GM18858 (cell line): Measurements from ENCODE around the gene PGLYRP2.
"Not testable (repeated sequence)": the region's sequence is repeated elsewhere in the genome, so short reads cannot be mapped to it uniquely, and the experiment has no call there.

ENCODE experiments used
- ATAC-seq: cut with Tn5 transposase; IDR thresholded peaks from one replicate; pipeline ENCODE4 v1.9.1; 2021; ENCODE audit not compliant: unreplicated experiment

The PGLYRP2 gene

DNA sequence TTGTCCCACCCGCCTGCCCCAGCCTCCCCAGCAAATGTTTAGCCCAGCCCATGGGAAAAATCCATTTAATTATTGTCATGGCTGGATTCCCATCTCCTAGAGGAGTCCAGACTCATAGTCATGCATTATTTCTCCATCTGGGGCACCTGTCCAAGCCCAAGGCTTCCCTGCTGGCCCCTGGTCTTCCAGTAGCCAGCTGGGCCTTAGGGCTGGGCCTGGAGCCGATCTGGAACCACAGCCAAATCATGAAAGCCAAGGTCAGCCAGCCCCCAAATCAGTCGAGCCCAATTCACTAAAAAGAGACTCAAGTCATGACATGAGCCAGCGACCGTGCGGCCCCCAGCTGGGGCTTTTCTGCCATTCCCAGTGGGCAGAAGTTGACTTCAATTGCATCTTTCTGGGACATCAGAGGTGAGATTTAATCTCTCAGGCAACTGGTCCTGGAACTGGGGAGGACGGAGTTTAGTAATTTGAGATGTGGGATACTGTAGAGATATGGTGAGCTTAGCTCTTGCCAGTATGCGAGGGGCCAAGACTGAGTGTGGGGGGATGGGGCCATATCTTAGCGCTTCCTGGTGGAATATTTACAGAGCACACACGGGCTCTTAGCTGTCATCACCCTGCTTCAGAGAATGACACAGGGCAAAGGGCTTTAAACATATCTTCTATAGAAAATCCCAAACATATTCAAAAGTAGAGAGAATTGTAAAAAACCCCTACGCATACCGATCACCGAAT lies 9.4 kb upstream of the PGLYRP2 start:
- no peak for ATAC-seq

DNA sequence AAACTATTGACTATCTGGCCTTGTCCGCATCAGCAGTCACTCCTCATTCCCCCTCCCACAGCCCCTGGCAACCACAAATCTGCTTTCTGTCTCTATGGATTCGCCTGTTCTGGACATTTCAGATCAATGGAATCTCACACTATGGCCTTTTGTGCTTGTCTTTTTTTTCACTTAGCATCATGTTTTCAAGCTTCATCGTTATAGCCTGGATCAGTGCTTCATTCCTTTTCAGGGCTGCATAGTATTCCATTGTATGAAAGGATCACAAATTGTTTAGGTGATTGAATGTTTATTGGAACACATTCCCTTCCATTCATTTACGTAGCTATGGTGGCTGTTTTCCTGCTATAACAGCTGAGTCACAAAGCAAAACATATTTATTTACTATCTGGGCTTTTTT lies 7.7 kb upstream of the PGLYRP2 start:
- ATAC-seq = no peak

DNA sequence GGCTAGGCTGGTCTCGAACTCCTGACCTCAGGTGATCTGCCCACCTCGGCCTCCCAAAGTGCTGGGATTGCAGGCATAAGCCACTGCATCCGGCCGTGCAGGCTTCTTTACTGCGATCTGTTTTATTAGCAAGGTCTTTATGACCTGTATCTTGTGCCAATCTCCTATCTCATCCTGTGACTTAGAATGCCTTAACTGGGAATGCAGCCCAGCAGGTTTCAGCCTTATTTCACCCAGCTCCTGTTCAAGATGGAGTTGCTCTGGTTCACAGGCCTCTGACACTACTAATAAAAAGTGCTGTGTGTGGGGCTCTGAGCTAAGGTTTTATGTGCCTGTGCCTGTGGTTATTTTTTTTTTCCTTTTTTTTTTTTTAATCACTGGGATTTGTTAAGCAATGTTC lies 6.5 kb upstream of the PGLYRP2 start:
- not testable (repeated sequence) for ATAC-seq

DNA sequence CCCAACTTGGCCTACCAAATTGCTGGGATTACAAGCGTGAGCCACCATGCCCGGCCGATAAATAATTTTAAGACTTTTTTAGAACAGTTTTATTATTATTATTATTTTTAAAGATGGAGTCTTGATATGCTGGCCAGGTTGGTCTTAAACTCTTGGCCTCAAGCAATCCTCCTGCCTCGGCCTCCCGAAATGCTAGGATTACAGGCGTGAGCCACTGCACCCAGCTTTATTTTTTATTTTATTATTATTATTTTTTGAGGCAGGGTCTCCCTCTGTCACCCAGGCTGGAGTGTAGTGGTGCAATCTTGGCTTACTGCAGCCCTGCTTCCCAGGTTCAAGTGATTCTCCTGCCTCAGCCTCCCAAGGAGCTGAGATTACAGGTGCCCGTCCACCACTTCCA lies 1.7 kb upstream of the PGLYRP2 start:
- ATAC-seq = not testable (repeated sequence)

DNA sequence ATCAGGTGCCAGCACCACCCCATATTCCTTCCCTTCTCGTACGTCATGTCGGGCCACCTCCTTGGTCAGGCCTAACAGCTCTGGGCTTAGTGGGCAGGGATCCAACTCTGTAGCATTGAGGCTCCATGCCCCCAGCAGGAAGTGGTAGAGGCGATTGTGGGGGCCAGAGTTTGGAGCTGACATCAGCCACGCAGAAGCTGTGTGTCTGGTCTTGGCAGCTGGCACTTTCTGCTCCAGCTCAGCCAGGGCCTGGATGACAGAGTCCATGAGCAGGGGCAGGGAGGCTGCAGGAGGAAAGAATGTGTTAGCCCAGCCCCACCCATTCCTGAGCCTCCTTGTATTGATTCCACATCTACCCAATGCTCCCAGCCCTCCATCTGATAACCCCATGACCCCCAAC lies 3.0 kb downstream of the PGLYRP2 start:
- ATAC-seq = no peak

DNA sequence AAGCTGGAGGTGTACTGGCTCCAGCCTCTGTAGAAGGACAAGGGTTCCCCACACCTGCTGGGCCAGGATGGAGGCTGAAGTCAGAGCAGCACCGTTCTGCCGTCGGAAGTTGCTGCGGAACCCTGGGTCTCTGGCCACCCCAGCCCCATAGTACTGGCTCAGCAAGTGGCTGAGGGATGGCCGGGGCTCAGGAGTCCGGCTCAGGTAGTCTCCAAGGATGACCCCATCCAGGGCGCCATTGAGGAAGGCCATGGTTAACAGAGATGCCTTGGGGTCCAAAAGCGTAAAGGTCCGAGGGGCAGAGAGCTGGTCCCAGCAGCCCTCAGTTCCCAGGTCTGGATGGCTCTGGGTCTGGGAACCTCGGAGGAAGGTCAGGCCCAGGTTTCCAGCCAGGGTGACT lies 3.7 kb downstream of the PGLYRP2 start:
- ATAC-seq = no peak

DNA sequence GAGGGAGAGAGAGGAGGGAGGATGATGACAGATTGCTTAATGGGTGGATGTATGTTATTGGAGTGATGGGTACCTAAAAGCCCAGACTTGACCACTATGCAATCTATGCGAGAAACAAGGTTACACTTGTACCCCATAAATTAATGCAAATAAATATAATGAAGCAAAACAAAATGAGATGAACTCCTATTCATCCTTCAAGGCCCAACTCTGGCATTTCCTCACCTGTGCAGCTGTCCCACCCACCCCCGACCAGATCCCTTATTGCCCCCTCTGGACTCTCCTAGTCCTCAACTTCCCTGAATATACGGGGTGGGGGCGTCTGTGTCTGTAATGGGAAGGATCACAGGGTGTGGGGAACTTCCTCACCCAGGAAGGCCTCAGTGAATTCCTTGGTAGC lies 4.1 kb downstream of the PGLYRP2 start:
- no peak for ATAC-seq

DNA sequence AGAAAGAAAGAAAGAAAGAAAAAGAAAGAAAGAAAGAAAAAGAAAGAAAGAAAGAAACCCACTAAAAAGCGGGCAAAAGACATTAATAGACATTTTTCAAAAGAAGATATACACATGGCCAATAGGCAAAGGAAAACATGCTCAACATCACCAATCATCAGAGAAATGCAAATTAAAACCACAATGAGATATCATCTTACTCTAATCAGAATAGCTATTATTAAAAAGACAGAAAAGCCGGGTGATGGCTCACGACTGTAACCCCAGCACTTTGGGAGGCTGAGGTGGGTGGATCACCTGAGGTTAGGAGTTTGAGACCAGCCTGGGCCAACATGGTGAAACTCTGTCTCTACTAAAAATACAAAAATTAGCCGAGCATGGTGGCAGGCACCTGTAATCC lies 5.5 kb downstream of the PGLYRP2 start:
- ATAC-seq = not testable (repeated sequence)

DNA sequence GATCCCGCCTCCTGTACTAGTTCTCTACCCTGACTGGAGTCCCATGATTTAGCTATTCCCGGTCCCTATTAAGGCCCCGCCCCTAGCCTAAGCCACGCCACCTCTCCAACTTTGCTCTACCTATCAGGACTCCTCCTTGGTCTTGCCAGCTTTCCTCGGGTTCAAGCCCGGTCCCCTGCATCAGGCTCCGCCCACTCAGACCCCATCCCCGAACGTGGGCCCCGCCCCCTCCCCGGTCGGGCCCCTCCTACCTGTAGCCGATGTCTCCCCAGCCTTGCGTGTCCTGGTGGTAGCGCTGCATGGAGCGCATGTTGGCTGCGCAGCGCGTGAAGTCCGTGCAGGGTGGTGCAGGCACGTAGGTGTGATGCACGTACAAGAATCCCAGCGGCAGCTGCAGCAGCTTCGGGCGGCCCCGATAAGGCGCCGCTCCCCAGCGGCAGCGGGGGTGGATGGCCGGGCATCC lies 7.6 kb downstream of the PGLYRP2 start:
- no peak for ATAC-seq

DNA sequence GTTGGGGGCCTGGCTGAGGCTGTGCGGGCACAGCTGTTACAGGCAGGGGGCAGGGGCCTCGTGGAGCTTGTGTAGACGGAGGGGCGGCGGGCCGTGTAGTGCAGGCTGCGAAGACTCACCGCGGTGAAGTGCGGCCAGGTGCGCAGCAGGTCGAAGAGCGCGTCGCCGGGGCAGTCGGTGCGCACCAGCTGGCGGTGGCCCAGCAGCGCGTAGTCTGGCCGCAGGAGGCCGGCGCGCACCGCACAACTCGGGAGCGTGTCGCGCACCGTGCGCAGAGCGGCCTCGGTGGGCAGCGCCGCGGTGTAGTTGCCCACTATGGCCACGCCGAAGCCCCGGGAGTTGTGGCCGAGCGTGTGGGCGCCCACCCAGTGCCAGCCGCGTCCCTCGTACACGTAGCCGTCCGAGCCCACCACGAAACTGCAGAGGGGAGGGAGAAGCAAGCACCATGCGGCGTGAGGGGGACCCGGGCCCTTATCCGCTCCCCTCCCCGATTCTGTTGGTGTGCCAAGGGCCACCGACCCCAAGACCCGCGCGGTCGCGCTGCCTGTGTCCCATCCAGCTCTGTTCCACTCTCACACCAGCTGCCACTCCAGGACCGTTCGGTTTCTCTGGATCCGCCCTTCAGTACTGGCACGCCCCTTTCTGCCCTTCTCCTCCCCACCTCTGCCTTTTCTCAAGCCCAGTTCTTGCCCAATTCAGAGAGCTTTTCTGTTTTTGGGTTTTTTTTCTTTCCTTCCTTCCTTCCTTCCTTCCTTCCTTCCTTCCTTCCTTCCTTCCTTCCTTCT lies 9.6 kb downstream of the PGLYRP2 start:
- no peak for ATAC-seq

DNA sequence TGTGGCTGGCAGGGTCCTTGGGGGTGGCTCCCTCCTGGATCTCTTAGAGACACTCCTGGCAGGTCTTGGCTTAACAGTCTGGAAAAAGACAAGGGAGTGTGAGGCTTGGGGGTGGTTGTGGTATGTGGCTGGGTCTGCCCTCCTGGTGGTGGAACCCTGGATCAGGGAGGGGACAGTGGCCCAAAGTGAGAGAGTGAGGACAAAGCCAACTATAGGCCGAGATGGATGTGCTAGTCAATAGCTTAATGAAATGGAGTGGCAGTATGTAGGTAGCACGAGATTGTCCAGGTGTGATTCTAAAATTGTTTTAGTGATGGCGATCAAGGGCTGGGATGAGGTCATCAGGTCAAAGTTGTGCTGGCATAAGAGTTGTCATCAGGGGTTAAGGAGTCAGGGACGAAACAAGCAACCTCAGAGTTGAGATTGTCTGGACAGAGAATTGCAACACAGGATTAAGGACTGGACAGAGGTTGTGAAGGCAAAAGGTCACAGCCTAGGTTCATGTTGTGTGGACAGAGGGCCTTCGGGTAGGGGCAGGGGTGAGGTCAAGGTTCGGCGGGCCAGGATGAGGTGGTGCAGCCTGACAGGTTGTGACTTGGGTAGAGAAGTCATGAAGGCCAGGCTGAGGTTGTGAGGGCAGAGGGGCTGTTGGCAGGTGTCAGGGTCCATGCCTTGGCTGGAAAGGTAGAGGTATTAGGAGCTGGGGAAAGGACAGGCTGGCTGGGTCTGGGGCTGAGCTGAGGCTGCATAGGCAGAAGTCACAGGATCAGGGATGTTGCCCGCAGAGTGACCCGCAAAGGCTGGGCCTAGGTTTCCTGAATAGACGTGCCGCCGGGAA lies 10.4 kb downstream of the PGLYRP2 start:
- ATAC-seq = no peak

DNA sequence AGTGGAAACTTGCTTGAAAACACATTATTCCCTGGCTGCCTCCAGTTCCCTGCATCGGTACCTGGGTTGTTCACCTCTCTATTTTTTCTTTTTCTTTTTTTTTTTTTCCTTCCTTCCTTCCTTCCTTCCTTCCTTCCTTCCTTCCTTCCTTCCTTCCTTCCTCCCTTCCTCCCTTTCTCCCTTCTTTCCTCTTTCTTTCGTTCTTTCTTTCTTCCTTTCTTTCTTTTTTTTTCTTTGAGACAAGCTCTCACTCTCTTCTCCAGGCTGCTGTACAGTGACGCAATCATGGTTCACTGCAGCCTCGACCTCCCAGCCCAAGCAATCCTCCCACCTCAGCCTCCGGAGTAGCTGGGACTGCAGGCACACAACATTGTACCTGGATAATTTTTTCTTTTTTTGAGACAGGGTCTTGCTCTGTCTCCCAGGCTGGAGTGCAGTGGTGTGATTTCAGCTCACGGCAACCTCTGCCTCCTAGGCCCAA lies 11.5 kb downstream of the PGLYRP2 start:
- ATAC-seq = no peak

DNA sequence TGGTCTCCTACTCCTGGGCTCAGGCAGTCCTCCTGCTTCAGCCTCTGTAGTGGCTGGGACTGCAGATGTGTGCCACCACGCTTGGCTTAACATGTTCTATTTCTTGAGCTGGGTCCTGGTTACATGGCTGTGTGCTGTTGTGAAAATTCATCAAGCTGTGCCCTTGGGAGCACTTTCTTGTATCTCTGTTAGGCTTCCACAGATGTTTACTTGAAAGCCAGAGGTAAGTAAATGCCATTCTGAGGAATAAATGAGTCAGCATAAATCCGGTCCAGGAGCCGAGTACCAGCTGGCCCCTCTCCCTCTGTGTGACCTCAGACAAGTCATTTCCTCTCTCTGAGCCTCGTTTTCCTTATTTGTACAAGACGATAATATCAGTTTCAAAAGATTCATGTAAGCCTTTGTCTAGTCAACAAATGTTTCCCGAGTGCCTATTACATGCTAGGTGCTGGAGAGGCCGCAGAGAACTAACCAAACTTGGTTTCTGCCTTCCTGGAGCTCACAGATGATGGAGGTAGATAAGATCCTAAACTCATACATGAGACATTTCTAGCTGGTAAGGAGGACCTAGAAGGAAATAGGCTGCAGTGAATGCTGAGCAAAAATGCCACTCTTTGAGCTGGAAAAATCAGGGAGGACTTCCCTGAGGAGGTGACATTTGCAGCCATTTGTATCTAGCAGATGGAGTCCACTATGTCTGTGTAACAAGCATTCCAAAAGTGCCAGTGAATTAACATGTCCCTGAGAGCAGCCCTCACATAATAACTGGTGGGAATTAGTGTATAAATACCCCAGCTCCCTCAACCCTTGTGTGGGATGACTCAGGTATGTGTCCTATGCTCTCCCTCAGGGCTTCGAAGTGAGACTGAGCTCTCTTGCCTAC lies 12.2 kb downstream of the PGLYRP2 start:
- no peak for ATAC-seq

DNA sequence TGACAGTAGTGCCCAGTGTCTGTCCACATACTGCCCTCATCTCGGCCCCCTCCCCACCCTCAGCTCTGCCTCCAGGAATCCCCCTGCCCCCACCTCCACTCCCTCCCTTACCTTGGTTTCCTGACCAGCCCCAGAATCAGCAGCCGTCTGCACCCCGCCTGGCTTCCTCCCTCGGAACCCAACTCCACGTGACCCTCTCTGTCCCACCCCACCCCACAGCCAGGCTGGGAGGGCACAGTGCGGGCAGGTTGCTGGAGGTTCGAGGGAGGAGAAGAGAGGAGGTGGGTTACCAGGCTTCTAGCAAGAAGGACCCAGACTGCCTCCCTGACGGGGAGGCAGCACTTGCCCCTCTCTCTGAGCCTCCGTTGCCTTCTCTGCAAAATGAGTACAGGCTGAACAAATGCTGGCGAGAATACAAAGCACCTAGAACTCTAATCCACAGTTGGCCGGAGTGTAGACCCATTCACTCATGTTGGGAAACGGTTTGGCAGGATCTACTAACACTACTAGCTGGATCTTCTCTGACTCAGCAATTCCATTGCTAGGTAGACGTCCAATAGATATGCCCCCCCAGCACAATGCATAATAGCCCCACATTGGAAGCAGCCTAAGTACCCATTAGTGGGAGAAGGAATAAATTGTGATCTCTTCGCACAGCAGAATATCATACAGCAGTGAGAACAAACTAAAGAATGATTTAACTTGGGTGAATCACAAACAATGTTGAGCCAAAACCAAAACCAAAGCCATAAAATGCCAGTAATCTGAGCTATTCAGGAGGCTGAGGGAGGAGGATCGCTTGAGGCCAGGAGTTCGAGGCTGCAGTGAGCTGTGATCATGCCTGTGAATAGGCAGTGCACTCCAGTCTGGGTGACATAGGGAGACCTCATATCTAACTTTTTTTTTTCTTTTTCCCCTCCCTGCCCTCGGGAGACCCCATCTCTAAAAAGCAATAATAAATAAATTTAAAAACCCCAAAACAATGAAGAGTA lies 14.6 kb downstream of the PGLYRP2 start, which contains the start of gene RASAL3:
TSS of gene RASAL3 (minus strand) at position 151 of the 992 bp plus-strand sequence. CDS start 186 bp downstream, outside the sequence.
- ATAC-seq = no peak

DNA sequence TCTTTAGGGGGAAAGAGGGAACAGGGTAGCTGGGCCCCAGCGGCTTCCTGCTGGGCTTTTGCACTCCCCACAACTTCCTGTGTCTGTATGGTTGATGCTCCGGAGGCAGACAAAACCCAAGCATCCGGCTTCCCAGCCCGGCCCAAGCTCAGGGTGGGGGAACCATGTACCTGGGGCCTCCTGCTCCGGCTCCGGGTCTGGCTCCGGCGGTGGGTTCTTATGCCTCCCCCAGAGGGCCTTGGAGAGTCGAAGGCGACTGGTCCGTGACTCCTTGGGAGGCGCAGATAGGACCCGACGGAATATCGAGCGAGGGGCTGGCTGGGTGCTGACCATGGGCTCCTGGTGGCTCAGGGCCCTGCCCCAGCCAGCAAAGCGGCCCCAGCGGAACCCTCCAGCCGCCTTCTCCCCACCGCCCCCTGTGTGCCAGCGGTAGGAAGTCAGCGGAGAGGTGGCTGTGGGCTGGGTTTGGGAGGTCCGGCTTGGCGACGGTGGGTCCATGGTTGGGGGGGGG lies 15.4 kb downstream of the PGLYRP2 start:
- ATAC-seq = no peak

DNA sequence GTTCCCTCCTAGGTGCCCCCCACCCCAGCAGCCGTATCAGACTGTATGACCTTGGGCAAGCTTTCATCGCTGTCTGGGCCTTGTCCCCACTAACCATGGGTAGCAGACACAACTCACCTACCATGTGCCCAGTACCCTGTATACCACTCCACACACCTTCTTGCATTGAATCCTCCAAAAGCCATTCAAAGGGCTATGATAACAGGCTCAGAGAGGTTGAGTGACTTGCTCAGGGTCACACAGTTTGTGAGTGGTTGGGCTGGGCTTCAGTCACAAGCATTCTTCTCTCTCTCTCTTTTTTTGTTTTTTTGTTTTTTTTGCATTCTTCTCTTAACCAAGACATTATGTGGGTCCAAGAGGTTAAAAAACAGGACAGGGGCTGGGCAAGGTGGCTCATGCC lies 17.6 kb downstream of the PGLYRP2 start:
- no peak for ATAC-seq

DNA sequence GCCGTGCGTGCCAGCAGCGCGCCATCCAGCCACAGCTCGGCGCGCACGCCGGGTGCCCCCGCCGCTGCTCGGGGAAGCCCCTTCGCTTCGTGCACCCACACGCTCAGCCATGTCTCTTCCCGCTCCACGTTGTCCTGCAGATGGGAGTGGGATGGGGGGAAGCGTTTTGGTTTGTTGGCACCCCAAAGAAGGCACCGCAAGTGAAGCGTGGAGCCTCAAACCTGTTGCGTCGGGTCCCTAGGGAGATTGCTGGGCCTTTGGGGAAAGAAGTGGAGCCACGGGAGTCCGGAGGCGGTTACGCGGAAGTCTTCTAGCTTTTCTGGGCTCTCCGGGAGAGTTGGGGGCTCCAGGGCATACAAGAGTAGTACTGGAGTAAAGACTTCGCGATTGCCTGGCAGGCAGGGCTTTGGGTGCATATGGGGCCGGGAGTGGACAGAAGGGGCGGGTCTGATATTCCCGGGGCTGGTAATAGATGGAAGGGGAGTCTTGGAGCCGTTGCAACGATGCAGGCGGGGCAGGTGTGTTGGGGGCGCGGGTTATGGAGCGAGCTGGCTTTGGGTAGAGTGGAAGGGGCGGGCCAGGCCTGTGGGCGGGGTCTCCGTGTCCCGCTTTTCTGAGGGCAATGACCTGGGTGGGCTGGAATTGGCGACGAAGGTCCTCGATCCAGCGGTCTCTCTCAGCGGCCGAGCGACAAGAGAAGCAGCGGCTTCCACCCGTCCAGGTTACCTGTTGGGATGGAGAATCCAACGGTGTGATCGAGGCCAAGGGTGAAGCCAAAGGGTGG lies 21.4 kb downstream of the PGLYRP2 start:
- ATAC-seq = no peak
